GM23248 (cell line): ENCODE data around the gene ELMO1. TPM values are rescaled to one million over a fixed set of nuclear protein-coding genes. Genes with fewer than 3 reads are reported as not detected.

Experiments used
- DNase-seq: peaks from one replicate; pipeline ENCODE4 v3.0.0-alpha.2; 2015
- H2AFZ ChIP-seq: fragments of 200-600 bp; sonication (generic); 2 replicates; pipeline ENCODE4 v1.6.1; 2016; ENCODE audit warnings: antibody characterized with exemption
- H3F3A ChIP-seq: fragments of 200-600 bp; sonication (generic); 2 replicates; pipeline ENCODE4 v1.6.1; 2016; ENCODE audit warnings: mild to moderate bottlenecking, antibody characterized with exemption, mixed run types; ENCODE audit not compliant: insufficient read depth
- H3K27ac ChIP-seq: fragments of 200-600 bp; sonication (generic); 2 replicates; pipeline ENCODE4 v1.5.1; 2016; ENCODE audit warnings: mild to moderate bottlenecking
- H3K27me3 ChIP-seq: fragments of 200-600 bp; sonication (generic); replicated peaks from 2 replicates; pipeline ENCODE4 v1.6.1; 2016; ENCODE audit warnings: mild to moderate bottlenecking; ENCODE audit not compliant: insufficient read depth
- H3K36me3 ChIP-seq: fragments of 200-600 bp; sonication (generic); 2 replicates; pipeline ENCODE4 v1.6.1; 2016; ENCODE audit warnings: low read depth, mild to moderate bottlenecking
- H3K4me1 ChIP-seq: fragments of 200-600 bp; sonication (generic); 2 replicates; pipeline ENCODE4 v1.6.1; 2016; ENCODE audit warnings: mild to moderate bottlenecking; ENCODE audit not compliant: insufficient read depth
- H3K4me2 ChIP-seq: fragments of 200-600 bp; sonication (generic); one replicate; pipeline ENCODE4 v1.6.1; 2016; ENCODE audit warnings: mild to moderate bottlenecking; ENCODE audit not compliant: unreplicated experiment
- H3K4me3 ChIP-seq: fragments of 200-600 bp; sonication (generic); 2 replicates; pipeline ENCODE4 v1.5.1; 2016; ENCODE audit warnings: mild to moderate bottlenecking
- H3K79me2 ChIP-seq: fragments of 200-600 bp; sonication (generic); 2 replicates; pipeline ENCODE4 v1.6.1; 2016; ENCODE audit warnings: mild to moderate bottlenecking; ENCODE audit not compliant: insufficient read depth
- H3K9ac ChIP-seq: fragments of 200-600 bp; sonication (generic); 2 replicates; pipeline ENCODE4 v1.6.1; 2016; ENCODE audit warnings: mild to moderate bottlenecking
- H3K9me2 ChIP-seq: fragments of 200-600 bp; sonication (generic); 2 replicates; pipeline ENCODE4 v1.6.1; 2016; ENCODE audit warnings: mixed run types, mild to moderate bottlenecking, moderate library complexity; ENCODE audit not compliant: insufficient read depth
- H3K9me3 ChIP-seq: fragments of 200-600 bp; sonication (generic); one replicate; pipeline ENCODE4 v1.6.1; 2017; ENCODE audit warnings: low read depth
- H4K20me1 ChIP-seq: fragments of 200-600 bp; sonication (generic); 2 replicates; pipeline ENCODE4 v1.6.0; 2016; ENCODE audit not compliant: insufficient read depth
- EZH2 ChIP-seq: fragments of 200-600 bp; sonication (generic); IDR thresholded peaks from 2 replicates; pipeline ENCODE4 v1.6.1; 2018; ENCODE audit warnings: antibody characterized with exemption, mild to moderate bottlenecking; ENCODE audit not compliant: insufficient read depth, poor library complexity, severe bottlenecking
- EZH2phosphoT487 ChIP-seq: fragments of 200-600 bp; sonication (generic); IDR thresholded peaks from 2 replicates; pipeline ENCODE4 v1.6.1; 2018; ENCODE audit warnings: antibody characterized with exemption, moderate library complexity, mild to moderate bottlenecking, low read depth; ENCODE audit not compliant: insufficient read depth
- WGBS, 2 experiments: methylation state at CpG; one replicate each; pipeline ENCODE4 v1.1.6; 2015 to 2017; ENCODE audit warnings: low lambda C conversion rate in 2 of 2, low coverage in 1 of 2; ENCODE audit errors: missing lambda C conversion rate in 2 of 2; 5-methylcytosine and 5-hydroxymethylcytosine counted together
- in situ Hi-C: fragments of 300-500 bp; cut with MboI; formaldehyde crosslinking; loops from 2 replicates; pipeline ENCODE4 v1.15.0; 2020
- polyA plus RNA-seq: library from polyadenylated mRNA; unstranded; fragments of >200 nt; fragmentation: Nextera tagmentation; extraction: Ambion mirVana; gene quantifications from 2 replicates; pipeline ENCODE4 v1.2.1, GENCODE V29; 2016
- total RNA-seq: library from RNA; depleted of rRNA; stranded (reverse); fragments of >200 nt; shearing (Covaris generic); gene quantifications from 2 replicates; pipeline ENCODE4 v1.2.3, GENCODE V29; 2014

Gene ELMO1
- total and polyA plus RNA-seq, 2 experiments from 2014 or later, result not detected

DNA sequence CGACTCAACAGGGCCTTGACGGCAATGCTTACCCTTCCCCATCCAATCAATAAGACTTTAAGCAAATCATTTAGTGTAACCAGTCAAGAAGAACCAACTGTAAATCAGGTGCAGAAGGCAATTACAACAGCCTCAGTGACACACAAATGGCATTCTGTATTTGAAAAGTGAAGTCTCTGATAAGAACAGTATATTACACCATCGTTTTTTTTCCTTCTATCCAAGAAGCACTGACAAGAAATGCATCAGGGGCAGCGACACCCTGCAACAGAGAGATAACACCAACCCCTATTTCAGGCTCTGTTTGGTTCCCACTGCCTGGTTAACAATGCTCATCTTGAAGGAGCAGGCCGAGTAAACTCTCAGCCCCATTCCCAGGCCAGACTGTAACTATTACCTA is 520.4 kb downstream of the ELMO1 start:
- H3K27me3 ChIP-seq, result no peaks in the 10 kb centered on the region
- TF ChIP-seq EZH2phosphoT487 (no peak), EZH2 (no peak)
- H2AFZ ChIP-seq, result no peak overlapping the region
- H4K20me1 ChIP-seq, result no peaks in the 10 kb centered on the region
- no peak overlapping the region for H3K9ac ChIP-seq
- no peak overlapping the region for H3K4me3 ChIP-seq
- H3K27ac ChIP-seq, result no peak overlapping the region
- DNase-seq, result no peak
- no peaks in the 10 kb centered on the region for H3K79me2 ChIP-seq
- H3K9me2 ChIP-seq, result no peaks in the 10 kb centered on the region
- H3K4me2 ChIP-seq, result no peak overlapping the region
- no peaks in the 10 kb centered on the region for H3K9me3 ChIP-seq
- H3F3A ChIP-seq, result no peaks in the 10 kb centered on the region
- in situ Hi-C loops, result no loop called here
- 41 to 42% methylated on average over 5 of the region's 5 CpGs for WGBS, 2 experiments
- no peaks in the 10 kb centered on the region for H3K36me3 ChIP-seq
- no peaks in the 10 kb centered on the region for H3K4me1 ChIP-seq

DNA sequence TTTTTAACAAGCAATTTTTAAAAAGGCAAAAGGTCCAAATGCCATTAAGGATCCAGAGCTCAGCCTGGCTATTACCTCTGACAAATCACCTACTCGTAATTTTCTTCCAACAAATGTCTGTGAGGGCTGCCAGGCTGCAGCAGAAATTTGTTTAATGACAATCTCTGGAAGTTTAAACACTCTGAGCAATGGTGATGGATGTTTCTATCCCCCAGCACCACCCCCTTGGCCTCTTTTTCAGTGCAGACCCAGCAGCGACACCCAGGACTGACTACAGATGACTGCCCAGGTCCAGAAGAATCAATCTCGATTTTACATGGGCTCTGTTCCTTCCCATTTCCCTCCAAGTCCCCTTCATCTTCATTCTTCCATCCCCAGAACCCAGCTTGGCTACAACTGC is 523.0 kb downstream of the ELMO1 start:
- Histone ChIP-seq H3K4me2 (no peak overlapping the region), H3K27ac (no peak overlapping the region), H3K79me2 (no peaks in the 10 kb centered on the region), H3F3A (no peaks in the 10 kb centered on the region), H3K9me3 (no peaks in the 10 kb centered on the region), H3K36me3 (no peaks in the 10 kb centered on the region), H3K4me1 (no peaks in the 10 kb centered on the region), H3K9ac (no peak overlapping the region), H3K4me3 (no peak overlapping the region), H3K9me2 (no peaks in the 10 kb centered on the region), H3K27me3 (no peaks in the 10 kb centered on the region), H4K20me1 (no peaks in the 10 kb centered on the region), H2AFZ (no peak overlapping the region)
- TF ChIP-seq EZH2 (no peak), EZH2phosphoT487 (no peak)
- DNase-seq, result no peak
- in situ Hi-C loops, result no loop called here
- WGBS, 2 experiments, result 28 to 40% methylated on average over 3 of the region's 3 CpGs

DNA sequence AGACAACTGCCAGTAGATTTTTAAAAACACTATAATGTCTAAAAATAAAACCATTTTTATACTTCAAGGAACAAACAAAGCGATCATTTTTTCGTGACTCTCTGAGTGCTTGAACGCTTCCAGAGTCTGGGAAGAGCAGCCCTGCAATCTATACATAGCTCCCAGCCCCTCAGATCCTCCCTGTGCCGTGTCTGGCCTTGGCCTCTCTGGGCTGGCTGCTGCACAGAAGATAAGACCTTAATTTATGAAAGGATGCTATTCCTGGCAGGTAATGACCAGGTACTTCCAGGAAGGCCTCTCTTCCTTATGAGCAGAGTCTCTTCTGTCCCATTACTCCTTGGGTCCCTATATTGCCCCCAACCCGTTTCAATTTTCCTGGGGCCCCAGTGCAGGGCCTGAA is 523.5 kb downstream of the ELMO1 start:
- Histone ChIP-seq H4K20me1 (no peaks in the 10 kb centered on the region), H3K4me3 (no peak overlapping the region), H3K9me3 (no peaks in the 10 kb centered on the region), H3K27me3 (no peaks in the 10 kb centered on the region), H3K4me1 (no peaks in the 10 kb centered on the region), H3K9me2 (no peaks in the 10 kb centered on the region), H3K9ac (no peak overlapping the region), H3K27ac (no peak overlapping the region), H3K79me2 (no peaks in the 10 kb centered on the region), H3F3A (no peaks in the 10 kb centered on the region), H3K36me3 (no peaks in the 10 kb centered on the region), H3K4me2 (no peak overlapping the region), H2AFZ (no peak overlapping the region)
- in situ Hi-C loops, result no loop called here
- 31 to 34% methylated on average over 5 of the region's 5 CpGs for WGBS, 2 experiments
- TF ChIP-seq EZH2phosphoT487 (no peak), EZH2 (no peak)
- no peak for DNase-seq

DNA sequence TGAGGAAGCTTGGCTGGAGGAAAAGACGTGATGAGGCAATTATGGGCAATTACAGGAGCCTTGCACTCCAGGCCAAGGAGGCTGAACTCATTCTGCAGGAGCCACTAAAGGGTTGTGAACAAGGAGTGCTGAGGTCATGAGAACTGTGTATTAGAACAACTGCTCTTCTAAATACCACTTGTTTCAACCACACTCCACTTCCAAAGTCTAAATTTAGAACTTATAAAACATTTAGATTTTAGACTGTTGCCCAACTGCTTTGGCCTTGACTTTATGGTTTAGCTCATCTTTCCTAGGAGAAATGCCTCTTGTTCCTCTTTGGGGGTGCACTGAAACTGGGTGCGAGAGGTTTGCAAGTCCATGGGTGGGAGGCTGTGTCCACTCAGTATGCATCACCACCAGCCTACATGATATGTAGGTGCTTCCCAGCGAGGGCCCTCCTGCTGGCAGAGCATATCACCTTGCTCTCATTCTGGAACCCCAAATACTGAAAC is 524.7 kb downstream of the ELMO1 start:
- Histone ChIP-seq H3F3A (no peaks in the 10 kb centered on the region), H3K79me2 (no peaks in the 10 kb centered on the region), H3K9me3 (no peaks in the 10 kb centered on the region), H3K4me2 (no peak overlapping the region), H4K20me1 (no peaks in the 10 kb centered on the region), H3K36me3 (no peaks in the 10 kb centered on the region), H3K9me2 (no peaks in the 10 kb centered on the region), H3K27ac (no peak overlapping the region), H3K9ac (no peak overlapping the region), H3K4me1 (no peaks in the 10 kb centered on the region), H3K27me3 (no peaks in the 10 kb centered on the region), H3K4me3 (no peak overlapping the region), H2AFZ (no peak overlapping the region)
- in situ Hi-C loops, result no loop called here
- WGBS, 2 experiments, result 26 to 29% methylated on average over 3 of the region's 3 CpGs
- DNase-seq, result no peak
- TF ChIP-seq EZH2phosphoT487 (no peak), EZH2 (no peak)

DNA sequence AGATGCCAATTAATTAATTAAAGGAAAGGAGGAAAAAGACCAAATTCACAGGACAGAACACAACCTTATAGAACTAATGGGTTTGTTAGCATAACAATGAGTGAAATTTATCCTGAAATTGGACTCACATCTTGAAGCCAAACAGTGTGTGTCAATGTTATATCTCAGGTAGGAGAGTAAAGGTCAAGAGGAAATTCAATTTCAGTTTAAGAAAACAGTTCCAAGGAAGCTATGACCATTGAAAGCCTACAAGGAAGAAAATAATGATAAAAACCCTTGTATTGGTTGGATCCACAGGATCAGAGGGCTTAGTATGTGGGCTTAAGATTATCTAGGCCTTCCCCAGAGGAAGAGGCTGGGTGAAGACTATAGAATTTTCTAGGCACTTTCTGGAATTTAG is 525.5 kb downstream of the ELMO1 start:
- H3K4me1 ChIP-seq, result no peaks in the 10 kb centered on the region
- H3K27ac ChIP-seq, result no peak overlapping the region
- H3K79me2 ChIP-seq, result no peaks in the 10 kb centered on the region
- H3K36me3 ChIP-seq, result no peaks in the 10 kb centered on the region
- no peak overlapping the region for H3K4me2 ChIP-seq
- H2AFZ ChIP-seq, result no peak overlapping the region
- H3K9ac ChIP-seq, result no peak overlapping the region
- H4K20me1 ChIP-seq, result no peaks in the 10 kb centered on the region
- no peak for DNase-seq
- in situ Hi-C loops, result no loop called here
- no peaks in the 10 kb centered on the region for H3F3A ChIP-seq
- no peaks in the 10 kb centered on the region for H3K27me3 ChIP-seq
- TF ChIP-seq EZH2 (no peak), EZH2phosphoT487 (no peak)
- no peaks in the 10 kb centered on the region for H3K9me3 ChIP-seq
- no peaks in the 10 kb centered on the region for H3K9me2 ChIP-seq
- no peak overlapping the region for H3K4me3 ChIP-seq
